ENCODE data around the gene ARAP1.

Gene ARAP1

GRCh38 chr11:72704028-72704782, 48.0 kb downstream of the ARAP1 start:
- Histone ChIP-seq H3K4me1 (ENCODE audit: control extremely low read depth in 1 of 4, control insufficient read depth in 4 of 4, insufficient read depth in 4 of 4, low read length in 3 of 4) (no peaks in the 10 kb centered on the region), H3K4me3 (ENCODE audit: control insufficient read depth in 1 of 7, extremely low read depth in 1 of 7, insufficient read depth in 4 of 7, low read depth in 2 of 7, low read length in 6 of 7) (no peak overlapping the region), H3K36me3 (ENCODE audit: control insufficient read depth in 4 of 4, insufficient read depth in 4 of 4, low read length in 3 of 4) (peaks cover 13 to 93% (median 73%) of the 10 kb centered on the region in 4 experiments), H3K27me3 (replicated peaks in 2 of 5; ENCODE audit: control insufficient read depth in 4 of 5, insufficient read depth in 5 of 5, low read length in 4 of 5) (no peaks in the 10 kb centered on the region), H3K27ac (ENCODE audit: insufficient read depth in 1 of 2, low read depth in 1 of 2, low read length in 2 of 2, poor library complexity in 1 of 2, severe bottlenecking in 2 of 2) (no peak overlapping the region), H3K9me3 (ENCODE audit: control extremely low read depth in 1 of 5, control insufficient read depth in 4 of 5, insufficient read depth in 2 of 5, low read depth in 1 of 5, low read length in 4 of 5) (no peaks in the 10 kb centered on the region)
- DNase-seq: no peak
- POLR2A ChIA-PET: no interaction called here
- WGBS (ENCODE audit: insufficient coverage): 98% methylated on average over 13 of the region's 13 CpGs
- CTCF ChIA-PET: interaction anchor here (1.0 to 2.5 kb wide), 4 partner anchors 13 to 105 kb away, joined by 3 to 6 read pairs (median 4); no protein-coding TSS in a partner anchor

GRCh38 chr11:72703267-72704008, 48.8 kb downstream of the ARAP1 start:
- ChIA-PET POLR2A (no interaction called here), CTCF (interaction anchor here (0.6 to 2.5 kb wide), 7 partner anchors 14 to 847 kb away, joined by 3 to 6 read pairs (median 4); no protein-coding TSS in a partner anchor)
- no peak overlapping the region for H3K27ac ChIP-seq (ENCODE audit: insufficient read depth in 1 of 2, low read depth in 1 of 2, low read length in 2 of 2, poor library complexity in 1 of 2, severe bottlenecking in 2 of 2)
- no peaks in the 10 kb centered on the region for H3K27me3 ChIP-seq (replicated peaks in 2 of 5; ENCODE audit: control insufficient read depth in 4 of 5, insufficient read depth in 5 of 5, low read length in 4 of 5)
- H3K9me3 ChIP-seq (ENCODE audit: control extremely low read depth in 1 of 5, control insufficient read depth in 4 of 5, insufficient read depth in 2 of 5, low read depth in 1 of 5, low read length in 4 of 5): no peaks in the 10 kb centered on the region
- H3K4me3 ChIP-seq (ENCODE audit: control insufficient read depth in 1 of 7, extremely low read depth in 1 of 7, insufficient read depth in 4 of 7, low read depth in 2 of 7, low read length in 6 of 7): no peak overlapping the region
- peaks cover 11 to 96% (median 78%) of the 10 kb centered on the region in 4 experiments for H3K36me3 ChIP-seq (ENCODE audit: control insufficient read depth in 4 of 4, insufficient read depth in 4 of 4, low read length in 3 of 4)
- WGBS (ENCODE audit: insufficient coverage): 100% methylated on average over 1 of the region's 11 CpGs
- no peak for DNase-seq
- no peaks in the 10 kb centered on the region for H3K4me1 ChIP-seq (ENCODE audit: control extremely low read depth in 1 of 4, control insufficient read depth in 4 of 4, insufficient read depth in 4 of 4, low read length in 3 of 4)

GRCh38 chr11:72702577-72703241, 49.5 kb downstream of the ARAP1 start:
- ChIA-PET CTCF (interaction anchor here (0.6 to 2.5 kb wide), 6 partner anchors 15 to 848 kb away, joined by 3 to 6 read pairs (median 4); no protein-coding TSS in a partner anchor), POLR2A (no interaction called here)
- WGBS (ENCODE audit: insufficient coverage): 86% methylated on average over 8 of the region's 15 CpGs
- Histone ChIP-seq H3K4me3 (ENCODE audit: control insufficient read depth in 1 of 7, extremely low read depth in 1 of 7, insufficient read depth in 4 of 7, low read depth in 2 of 7, low read length in 6 of 7) (no peak overlapping the region), H3K9me3 (ENCODE audit: control extremely low read depth in 1 of 5, control insufficient read depth in 4 of 5, insufficient read depth in 2 of 5, low read depth in 1 of 5, low read length in 4 of 5) (no peaks in the 10 kb centered on the region), H3K27me3 (replicated peaks in 2 of 5; ENCODE audit: control insufficient read depth in 4 of 5, insufficient read depth in 5 of 5, low read length in 4 of 5) (no peaks in the 10 kb centered on the region), H3K4me1 (ENCODE audit: control extremely low read depth in 1 of 4, control insufficient read depth in 4 of 4, insufficient read depth in 4 of 4, low read length in 3 of 4) (no peaks in the 10 kb centered on the region), H3K36me3 (ENCODE audit: control insufficient read depth in 4 of 4, insufficient read depth in 4 of 4, low read length in 3 of 4) (peaks cover 9 to 96% (median 77%) of the 10 kb centered on the region in 4 experiments), H3K27ac (ENCODE audit: insufficient read depth in 1 of 2, low read depth in 1 of 2, low read length in 2 of 2, poor library complexity in 1 of 2, severe bottlenecking in 2 of 2) (no peak overlapping the region)
- no peak for DNase-seq

GRCh38 chr11:72702096-72702495, 50.1 kb downstream of the ARAP1 start:
- no peaks in the 10 kb centered on the region for H3K9me3 ChIP-seq (ENCODE audit: control extremely low read depth in 1 of 5, control insufficient read depth in 4 of 5, insufficient read depth in 2 of 5, low read depth in 1 of 5, low read length in 4 of 5)
- ChIA-PET CTCF (interaction anchor here (0.5 to 2.5 kb wide), 3 partner anchors 17 to 92 kb away, joined by 3 to 6 read pairs (median 5); partner anchors contain the start of gene STARD10), POLR2A (no interaction called here)
- H3K36me3 ChIP-seq (ENCODE audit: control insufficient read depth in 4 of 4, insufficient read depth in 4 of 4, low read length in 3 of 4): peaks cover 7 to 96% (median 74%) of the 10 kb centered on the region in 4 experiments
- H3K4me1 ChIP-seq (ENCODE audit: control extremely low read depth in 1 of 4, control insufficient read depth in 4 of 4, insufficient read depth in 4 of 4, low read length in 3 of 4): no peaks in the 10 kb centered on the region
- WGBS (ENCODE audit: insufficient coverage): 97% methylated on average over 7 of the region's 7 CpGs
- no peak overlapping the region for H3K4me3 ChIP-seq (ENCODE audit: control insufficient read depth in 1 of 7, extremely low read depth in 1 of 7, insufficient read depth in 4 of 7, low read depth in 2 of 7, low read length in 6 of 7)
- no peak overlapping the region for H3K27ac ChIP-seq (ENCODE audit: insufficient read depth in 1 of 2, low read depth in 1 of 2, low read length in 2 of 2, poor library complexity in 1 of 2, severe bottlenecking in 2 of 2)
- no peak for DNase-seq
- no peaks in the 10 kb centered on the region for H3K27me3 ChIP-seq (replicated peaks in 2 of 5; ENCODE audit: control insufficient read depth in 4 of 5, insufficient read depth in 5 of 5, low read length in 4 of 5)

GRCh38 chr11:72701466-72701865, 50.7 kb downstream of the ARAP1 start:
- no peak overlapping the region for H3K27ac ChIP-seq (ENCODE audit: insufficient read depth in 1 of 2, low read depth in 1 of 2, low read length in 2 of 2, poor library complexity in 1 of 2, severe bottlenecking in 2 of 2)
- no peak overlapping the region for H3K4me3 ChIP-seq (ENCODE audit: control insufficient read depth in 1 of 7, extremely low read depth in 1 of 7, insufficient read depth in 4 of 7, low read depth in 2 of 7, low read length in 6 of 7)
- ChIA-PET CTCF (interaction anchor here (2.5 kb wide), 1 partner anchor 91 kb away, joined by 6 read pairs; no protein-coding TSS in a partner anchor), POLR2A (no interaction called here)
- no peaks in the 10 kb centered on the region for H3K4me1 ChIP-seq (ENCODE audit: control extremely low read depth in 1 of 4, control insufficient read depth in 4 of 4, insufficient read depth in 4 of 4, low read length in 3 of 4)
- H3K27me3 ChIP-seq (replicated peaks in 2 of 5; ENCODE audit: control insufficient read depth in 4 of 5, insufficient read depth in 5 of 5, low read length in 4 of 5): no peaks in the 10 kb centered on the region
- H3K9me3 ChIP-seq (ENCODE audit: control extremely low read depth in 1 of 5, control insufficient read depth in 4 of 5, insufficient read depth in 2 of 5, low read depth in 1 of 5, low read length in 4 of 5): no peaks in the 10 kb centered on the region
- WGBS (ENCODE audit: insufficient coverage): 96% methylated on average over 9 of the region's 10 CpGs
- H3K36me3 ChIP-seq (ENCODE audit: control insufficient read depth in 4 of 4, insufficient read depth in 4 of 4, low read length in 3 of 4): peaks cover 7 to 96% (median 71%) of the 10 kb centered on the region in 4 experiments
- no peak for DNase-seq

GRCh38 chr11:72700146-72700545, 52.1 kb downstream of the ARAP1 start:
- ChIA-PET POLR2A (no interaction called here), CTCF (interaction anchor here (0.9 to 2.7 kb wide), 4 partner anchors 9 to 113 kb away, joined by 3 to 19 read pairs (median 4); no protein-coding TSS in a partner anchor)
- no peak overlapping the region for H3K27ac ChIP-seq (ENCODE audit: insufficient read depth in 1 of 2, low read depth in 1 of 2, low read length in 2 of 2, poor library complexity in 1 of 2, severe bottlenecking in 2 of 2)
- H3K27me3 ChIP-seq (replicated peaks in 2 of 5; ENCODE audit: control insufficient read depth in 4 of 5, insufficient read depth in 5 of 5, low read length in 4 of 5): no peaks in the 10 kb centered on the region
- no peak for DNase-seq
- peaks cover 10 to 96% (median 74%) of the 10 kb centered on the region in 4 experiments for H3K36me3 ChIP-seq (ENCODE audit: control insufficient read depth in 4 of 4, insufficient read depth in 4 of 4, low read length in 3 of 4)
- H3K4me1 ChIP-seq (ENCODE audit: control extremely low read depth in 1 of 4, control insufficient read depth in 4 of 4, insufficient read depth in 4 of 4, low read length in 3 of 4): no peaks in the 10 kb centered on the region
- 92% methylated on average over 3 of the region's 3 CpGs for WGBS (ENCODE audit: insufficient coverage)
- H3K4me3 ChIP-seq (ENCODE audit: control insufficient read depth in 1 of 7, extremely low read depth in 1 of 7, insufficient read depth in 4 of 7, low read depth in 2 of 7, low read length in 6 of 7): no peak overlapping the region
- no peaks in the 10 kb centered on the region for H3K9me3 ChIP-seq (ENCODE audit: control extremely low read depth in 1 of 5, control insufficient read depth in 4 of 5, insufficient read depth in 2 of 5, low read depth in 1 of 5, low read length in 4 of 5)

Measured in common myeloid progenitor, CD34-positive (primary cell).